GM18507 (cell line): Measurements from ENCODE around the gene WNK2.

ENCODE experiments used
- DNase-seq: peaks from one replicate; pipeline ENCODE4 v3.0.0; 2011; ENCODE audit warnings: low read depth; ENCODE audit not compliant: insufficient read length; ENCODE audit errors: extremely low spot score
- FAIRE-seq: peaks from 2 replicates; lab custom pipeline; 2011; peaks lifted over from hg19 to GRCh38; lab: Jason Lieb, UNC

WNK2 gene

GRCh38 chr9:93278144-93278543 is 94.2 kb downstream of the WNK2 start:
- DNase-seq (no peak), FAIRE-seq (no peak)

DNA sequence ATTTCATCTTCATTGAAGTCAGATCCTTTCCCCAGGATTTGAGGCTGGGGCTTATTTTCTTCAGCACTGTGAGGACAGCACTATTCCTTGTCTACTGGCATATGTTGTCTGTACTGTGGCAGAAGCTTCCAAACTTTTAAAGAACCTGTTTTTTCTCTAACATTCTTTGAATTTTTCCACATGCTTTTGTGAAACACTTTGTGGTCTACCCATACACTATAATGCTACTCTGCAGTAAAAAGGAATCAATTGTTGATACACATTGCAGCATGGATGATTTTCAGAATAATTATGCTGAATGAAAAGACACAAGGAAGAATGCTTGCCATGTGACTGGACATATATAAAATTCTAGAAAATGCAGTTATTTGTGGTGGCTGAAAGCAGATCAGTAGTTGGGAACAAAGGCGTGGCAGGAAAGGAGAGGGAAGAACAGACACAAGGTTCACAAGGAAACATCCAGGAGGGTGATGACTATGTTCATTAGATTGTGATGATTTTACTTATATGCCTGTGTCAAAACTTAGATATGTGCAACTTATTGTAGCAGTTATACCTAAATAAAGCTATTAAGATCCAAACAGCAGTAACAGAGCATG is 96.8 kb downstream of the WNK2 start:
- FAIRE-seq: no peak
- DNase-seq: no peak

DNA sequence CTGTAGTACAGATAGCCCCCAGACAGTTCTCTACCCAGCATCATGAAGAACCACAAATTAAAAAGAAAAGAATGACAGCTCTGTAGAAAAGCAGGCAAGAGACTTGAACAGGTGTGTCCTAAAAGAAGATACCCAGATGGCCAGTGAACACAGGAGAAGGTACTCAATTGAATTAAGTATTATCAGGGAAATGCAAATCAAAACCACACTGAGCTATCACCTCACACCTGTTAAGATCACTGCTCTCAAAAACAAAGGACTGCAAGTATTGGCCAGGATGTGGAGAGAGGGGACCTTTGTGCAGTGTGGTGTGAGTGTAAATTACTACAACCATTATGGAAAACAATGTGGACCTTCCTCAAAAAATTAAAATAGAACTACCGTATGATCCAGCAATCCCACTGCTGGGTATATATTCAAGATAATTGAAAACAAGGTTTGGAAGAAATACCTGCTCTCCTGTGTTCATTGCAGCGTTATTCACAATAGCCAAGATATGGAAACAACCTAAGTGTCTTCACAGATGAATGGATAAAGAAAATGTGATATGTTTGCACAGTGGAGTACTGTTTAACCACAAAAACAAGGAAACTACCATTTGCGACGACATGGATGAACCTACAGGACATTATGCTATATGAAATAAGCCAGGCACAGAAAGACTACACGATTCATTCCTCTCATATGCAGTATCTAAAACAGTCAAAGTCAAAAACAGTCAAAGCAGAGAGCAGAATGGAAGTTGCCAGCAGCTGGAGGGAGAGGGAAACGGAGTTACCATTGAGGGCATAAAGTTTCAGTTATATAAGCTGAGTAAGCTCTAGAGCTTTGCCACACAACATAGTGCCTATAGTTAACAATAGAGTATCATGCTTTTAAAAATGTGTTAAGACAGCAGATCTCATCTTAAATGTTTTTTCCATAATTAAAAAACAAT is 102.6 kb downstream of the WNK2 start:
- DNase-seq (no peak), FAIRE-seq (peak; percentile 70)

DNA sequence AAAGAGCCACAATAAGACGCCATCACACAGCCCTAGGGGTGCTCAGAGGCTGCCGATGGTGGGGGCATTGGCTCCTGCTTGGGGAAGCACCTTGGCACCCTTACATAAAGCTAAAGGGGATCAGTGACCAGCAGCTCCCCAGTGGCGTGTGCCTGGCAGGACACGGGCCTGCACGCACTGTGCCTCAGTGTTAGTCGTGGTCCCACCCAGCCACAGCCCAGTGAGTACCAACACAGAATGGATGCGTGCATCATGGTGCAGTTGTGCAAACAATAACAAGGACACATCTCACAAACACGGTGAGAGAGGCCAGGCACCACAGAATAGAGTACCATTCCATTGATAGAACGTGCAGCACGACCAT is 103.2 kb downstream of the WNK2 start:
- FAIRE-seq: no peak

DNA sequence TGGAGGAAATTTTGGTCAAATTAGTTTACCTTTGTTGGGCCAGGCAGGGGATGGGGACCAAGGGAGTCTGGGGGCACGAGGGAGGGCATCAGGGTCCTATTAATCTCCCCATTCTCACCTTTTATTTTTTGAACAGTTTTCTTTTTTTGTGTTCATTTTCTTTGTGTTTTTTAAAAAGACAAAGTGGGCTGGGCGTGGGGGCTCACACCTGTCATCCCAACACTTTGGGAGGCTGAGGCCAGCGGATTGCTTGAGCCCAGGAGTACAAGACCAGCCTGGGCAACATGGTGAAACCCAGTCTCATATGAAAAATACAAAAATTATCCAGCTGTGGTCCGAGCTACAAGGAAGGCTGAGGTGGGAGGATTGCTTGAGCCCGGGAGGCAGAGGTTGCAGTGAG is 103.7 kb downstream of the WNK2 start:
- no peak for DNase-seq
- FAIRE-seq: no peak

More for the DNA sequence above, 103.2 kb downstream of the WNK2 start:
- DNase-seq: no peak

GRCh38 chr9:93288341-93288740 is 104.4 kb downstream of the WNK2 start:
- no peak for DNase-seq
- no peak for FAIRE-seq

GRCh38 chr9:93288891-93289883 is 105.2 kb downstream of the WNK2 start:
- FAIRE-seq: no peak
- DNase-seq: no peak

GRCh38 chr9:93290495-93291434 is 106.8 kb downstream of the WNK2 start:
- DNase-seq: no peak
- no peak for FAIRE-seq

DNA sequence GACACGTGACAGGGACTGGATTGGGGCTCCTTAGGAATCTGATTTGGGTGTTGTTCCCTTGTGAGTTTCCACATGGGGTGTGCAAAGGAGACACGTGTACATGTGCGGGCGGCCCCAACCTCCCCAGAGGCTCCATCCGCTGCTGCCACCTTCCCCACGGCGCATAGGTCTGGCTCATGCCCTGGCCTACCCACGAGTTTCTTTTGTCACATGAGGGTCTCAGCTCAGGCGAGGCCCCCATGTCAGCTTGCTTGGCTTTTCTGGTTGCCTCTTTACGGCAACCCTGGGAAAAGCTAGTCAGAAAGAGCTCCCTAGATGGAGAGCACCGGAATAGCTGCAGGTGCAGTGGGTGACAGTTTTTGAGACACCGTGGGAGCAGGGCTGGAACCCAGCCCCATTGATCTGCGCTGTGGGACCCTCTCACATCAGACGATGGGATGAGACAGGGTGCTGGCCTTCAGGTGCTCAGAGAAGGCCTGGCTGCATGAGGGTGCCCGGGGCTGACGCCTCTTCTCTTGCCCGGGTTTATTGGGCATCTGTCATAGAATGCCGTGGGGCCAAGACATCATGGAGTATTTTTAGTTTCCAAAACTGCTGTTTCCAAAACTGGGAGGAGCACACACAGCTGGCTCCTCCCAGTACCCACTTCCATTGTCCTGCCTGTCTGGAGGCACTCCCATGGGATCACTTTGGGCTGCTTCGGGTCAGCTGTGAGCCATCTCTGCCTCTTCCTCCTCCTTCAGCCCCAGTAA is 107.8 kb downstream of the WNK2 start:
- DNase-seq (no peak), FAIRE-seq (no peak)

GRCh38 chr9:93292288-93292615 is 108.3 kb downstream of the WNK2 start:
- FAIRE-seq (no peak), DNase-seq (no peak)

DNA sequence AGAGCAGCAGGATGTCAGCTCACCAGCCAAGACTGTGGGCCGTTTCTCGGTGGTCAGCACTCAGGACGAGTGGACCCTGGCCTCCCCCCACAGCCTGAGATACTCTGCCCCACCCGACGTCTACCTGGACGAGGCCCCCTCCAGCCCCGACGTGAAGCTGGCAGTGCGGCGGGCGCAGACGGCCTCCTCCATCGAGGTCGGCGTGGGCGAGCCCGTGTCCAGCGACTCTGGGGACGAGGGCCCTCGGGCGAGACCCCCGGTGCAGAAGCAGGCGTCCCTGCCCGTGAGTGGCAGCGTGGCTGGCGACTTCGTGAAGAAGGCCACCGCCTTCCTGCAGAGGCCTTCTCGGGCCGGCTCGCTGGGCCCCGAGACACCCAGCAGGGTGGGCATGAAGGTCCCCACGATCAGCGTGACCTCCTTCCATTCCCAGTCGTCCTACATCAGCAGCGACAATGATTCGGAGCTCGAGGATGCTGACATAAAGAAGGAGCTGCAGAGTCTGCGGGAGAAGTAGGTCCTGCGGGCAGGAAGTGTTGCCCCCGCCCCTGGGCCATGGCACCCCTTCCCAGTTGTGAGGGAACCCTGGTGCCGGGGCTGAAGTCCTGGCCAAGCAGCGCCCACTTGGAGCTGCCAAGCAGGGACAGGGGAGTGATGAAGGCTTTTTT is 108.9 kb downstream of the WNK2 start:
- FAIRE-seq (no peak), DNase-seq (no peak)

DNA sequence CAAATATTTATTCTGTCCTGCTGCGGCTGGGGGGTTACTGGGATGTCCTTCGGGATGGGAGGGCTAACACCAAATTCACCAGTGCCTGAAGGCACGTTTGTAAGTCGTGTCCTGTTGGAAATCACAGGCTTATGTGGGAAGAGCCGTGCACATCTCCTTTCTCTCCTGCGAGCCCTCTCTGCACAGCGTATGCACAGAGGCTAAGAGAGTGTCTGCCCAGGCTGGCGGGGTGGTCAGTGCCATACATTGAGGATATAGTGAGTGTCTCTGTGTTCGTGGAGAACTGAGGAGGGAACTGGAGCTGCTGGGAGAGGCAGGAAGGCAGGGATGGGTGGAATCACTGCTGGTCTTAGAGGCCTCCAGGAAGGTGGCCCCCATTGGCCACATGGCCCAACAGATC is 110.1 kb downstream of the WNK2 start:
- DNase-seq (no peak), FAIRE-seq (no peak)

GRCh38 chr9:93295031-93295430 is 111.1 kb downstream of the WNK2 start:
- DNase-seq: no peak
- FAIRE-seq: no peak

DNA sequence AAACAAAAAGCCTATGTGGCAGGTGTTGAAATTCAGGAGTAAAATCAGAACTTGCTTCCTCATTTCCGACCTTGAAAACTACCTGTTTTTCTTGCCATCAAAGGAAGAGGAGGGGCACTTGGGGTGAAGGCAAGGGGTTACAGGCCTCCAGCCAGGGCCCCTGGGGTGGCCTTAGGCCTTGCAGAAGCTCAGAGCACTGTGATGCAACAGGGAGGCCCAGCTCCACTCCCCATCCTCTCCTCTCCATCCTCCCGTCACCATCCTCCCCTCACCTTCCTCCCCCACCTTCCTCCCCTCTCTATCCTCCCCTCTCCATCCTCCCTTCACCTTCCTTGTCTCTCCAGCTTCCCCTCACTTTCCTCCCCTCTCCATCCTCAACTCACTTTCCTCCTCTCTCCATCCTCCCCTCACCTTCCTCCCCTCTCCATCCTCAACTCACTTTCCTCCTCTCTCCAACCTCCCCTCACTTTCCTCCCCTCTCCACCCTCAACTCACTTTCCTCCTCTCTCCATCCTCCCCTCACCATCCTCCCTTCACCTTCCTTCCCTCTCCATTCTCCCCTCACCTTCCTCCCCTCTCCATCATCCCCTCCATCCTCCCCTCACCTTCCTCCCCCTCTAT is 111.6 kb downstream of the WNK2 start:
- DNase-seq: no peak
- FAIRE-seq: no peak

DNA sequence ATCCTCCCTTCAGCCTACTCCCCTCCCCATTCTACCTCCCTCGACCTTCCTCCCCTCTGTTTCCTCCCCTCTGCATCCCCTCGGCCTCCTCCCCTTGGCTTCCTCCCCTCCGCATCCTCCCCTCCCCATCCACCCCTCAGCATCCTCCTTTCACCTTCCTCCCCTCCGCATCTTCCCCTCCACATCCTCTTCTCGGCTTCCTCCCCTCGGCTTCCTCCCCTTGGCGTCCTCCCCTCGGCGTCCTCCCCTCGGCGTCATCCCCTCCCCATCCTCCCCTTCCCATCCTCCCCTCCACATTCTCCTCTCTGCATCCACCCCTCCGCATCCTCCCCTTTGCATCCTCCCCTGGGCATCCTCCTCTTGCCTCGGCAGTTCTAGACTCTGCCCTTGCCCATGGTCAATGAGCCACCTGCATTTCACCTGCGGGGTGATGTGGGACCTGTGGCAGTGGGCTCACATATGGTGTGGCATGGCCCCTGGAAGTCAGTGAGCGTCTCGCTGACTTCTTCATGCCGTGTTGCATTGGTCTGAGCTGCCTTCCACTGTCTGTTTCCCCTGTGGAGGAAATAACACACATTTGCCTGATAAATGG is 113.0 kb downstream of the WNK2 start:
- FAIRE-seq: no peak
- no peak for DNase-seq

DNA sequence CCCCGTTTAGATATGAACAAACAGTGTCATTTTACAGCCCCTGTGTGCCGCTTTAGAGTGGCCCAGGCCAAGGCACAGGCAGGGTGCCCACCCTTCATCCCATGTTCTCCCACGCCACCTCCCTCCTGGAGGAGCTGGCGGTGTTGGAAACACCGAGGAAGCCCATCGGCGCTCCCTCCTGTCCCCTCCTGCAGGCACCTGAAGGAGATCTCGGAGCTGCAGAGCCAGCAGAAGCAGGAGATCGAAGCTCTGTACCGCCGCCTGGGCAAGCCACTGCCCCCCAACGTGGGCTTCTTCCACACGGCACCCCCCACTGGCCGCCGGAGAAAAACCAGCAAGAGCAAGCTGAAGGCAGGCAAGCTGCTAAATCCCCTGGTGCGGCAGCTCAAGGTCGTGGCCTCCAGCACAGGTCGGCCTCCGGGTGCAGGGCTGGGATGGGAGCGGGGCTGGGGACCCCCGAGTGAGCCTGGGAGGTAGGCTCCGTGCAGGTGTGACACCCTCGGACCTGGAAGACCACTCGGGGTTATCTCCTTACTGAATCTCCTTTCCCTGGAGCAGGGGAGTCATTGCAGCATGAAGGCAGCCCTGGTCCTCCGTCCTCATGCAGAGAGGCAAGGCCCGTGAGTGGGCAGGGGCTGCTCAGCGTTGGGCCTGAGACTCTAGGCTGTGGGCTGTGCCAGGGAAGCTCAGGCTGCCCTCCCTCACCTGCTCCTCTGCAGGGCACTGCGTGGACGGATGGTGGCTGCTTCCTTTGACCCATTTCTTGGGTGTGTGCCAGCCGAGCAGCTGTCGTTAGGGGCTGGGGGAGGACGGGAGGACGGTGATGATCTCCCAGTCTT is 113.9 kb downstream of the WNK2 start:
- DNase-seq (no peak), FAIRE-seq (no peak)
